Stimulated activated CD4-positive, alpha-beta T cell treated with anti-CD3 and anti-CD28 coated beads, Interleukin-2, amount 100 ng/mL, for 24 hours (primary cell): ENCODE data around the gene TRIP12.
"Not testable (repeated sequence)": the region's sequence is repeated elsewhere in the genome, so short reads cannot be mapped to it uniquely, and the experiment has no call there.

Source experiments
- DNase-seq, 2 donors: peaks; one replicate each; pipeline ENCODE4 v3.0.0-alpha.2; 2020

TRIP12 gene

DNA sequence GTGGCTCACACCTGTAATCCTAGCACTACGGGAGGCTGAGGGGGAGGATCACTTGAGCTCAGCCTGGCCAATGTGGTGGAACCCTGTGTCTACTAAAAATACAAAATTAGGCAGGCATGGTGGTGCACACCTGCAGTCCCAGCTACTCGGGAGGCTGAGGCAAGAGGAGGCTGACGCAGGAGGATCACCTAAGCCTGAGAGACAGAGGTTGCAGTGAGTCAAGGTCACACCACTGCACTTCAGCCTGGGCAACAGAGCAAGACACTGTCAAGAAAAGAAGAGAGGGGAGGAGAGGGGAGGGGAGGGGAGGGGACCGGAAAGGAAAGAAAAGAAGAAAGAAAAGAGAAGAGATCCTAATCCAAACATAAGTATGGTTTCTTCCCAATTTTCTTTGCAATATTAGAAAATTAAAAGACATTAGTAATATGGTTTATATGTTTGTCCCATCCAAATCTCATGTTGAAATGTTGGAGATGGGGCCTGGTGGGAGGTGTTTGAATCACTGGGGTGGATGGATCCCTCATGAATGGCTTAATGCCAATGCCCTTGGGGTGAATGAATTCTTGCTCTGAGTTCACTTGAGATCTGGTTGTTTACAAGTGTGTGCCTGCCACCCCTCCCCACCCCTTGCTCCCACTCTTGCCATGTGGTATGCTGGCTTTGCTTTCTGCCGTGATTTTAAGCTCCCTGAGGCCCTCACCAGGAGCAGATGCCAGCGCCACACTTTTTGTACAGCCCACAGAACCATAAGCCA is 50.7 kb downstream of the TRIP12 start:
- no peak for DNase-seq

- no peak for DNase-seq
Observed at GRCh38 chr2:229869226-229869625, 52.6 kb downstream of the TRIP12 start.

GRCh38 chr2:229868794-229869193 is 53.0 kb downstream of the TRIP12 start:
- DNase-seq, result no peak

- no peak for DNase-seq
Observed at GRCh38 chr2:229865033-229865432, 56.8 kb downstream of the TRIP12 start.

- no peak for DNase-seq
Observed at GRCh38 chr2:229861431-229861830, 60.4 kb downstream of the TRIP12 start.

- DNase-seq, result no peak
Observed at GRCh38 chr2:229860334-229860733, 61.5 kb downstream of the TRIP12 start.

DNA sequence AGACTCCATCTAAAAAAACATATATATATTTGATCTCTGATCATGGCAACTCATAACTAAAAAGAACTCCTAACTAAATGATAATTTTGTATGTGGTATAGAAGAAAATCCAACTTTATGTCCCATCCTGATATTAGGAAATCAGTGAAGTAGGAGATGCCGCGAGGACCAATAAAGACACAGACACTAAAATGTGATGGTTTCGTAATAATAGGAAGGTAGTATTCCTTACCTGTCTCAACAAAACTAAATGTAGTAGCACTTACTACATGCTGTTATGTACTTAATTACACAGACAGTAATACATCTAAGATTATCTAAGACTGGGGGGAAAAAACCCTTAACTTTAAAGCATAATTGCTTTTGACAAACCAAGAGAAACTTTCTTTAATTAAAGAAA is 63.5 kb downstream of the TRIP12 start:
- DNase-seq, result no peak

- DNase-seq, result no peak
Observed at GRCh38 chr2:229857634-229858033, 64.2 kb downstream of the TRIP12 start.

GRCh38 chr2:229856413-229856812 is 65.4 kb downstream of the TRIP12 start:
- no peak for DNase-seq

- no peak for DNase-seq
Observed at GRCh38 chr2:229855116-229855515, 66.7 kb downstream of the TRIP12 start.

DNA sequence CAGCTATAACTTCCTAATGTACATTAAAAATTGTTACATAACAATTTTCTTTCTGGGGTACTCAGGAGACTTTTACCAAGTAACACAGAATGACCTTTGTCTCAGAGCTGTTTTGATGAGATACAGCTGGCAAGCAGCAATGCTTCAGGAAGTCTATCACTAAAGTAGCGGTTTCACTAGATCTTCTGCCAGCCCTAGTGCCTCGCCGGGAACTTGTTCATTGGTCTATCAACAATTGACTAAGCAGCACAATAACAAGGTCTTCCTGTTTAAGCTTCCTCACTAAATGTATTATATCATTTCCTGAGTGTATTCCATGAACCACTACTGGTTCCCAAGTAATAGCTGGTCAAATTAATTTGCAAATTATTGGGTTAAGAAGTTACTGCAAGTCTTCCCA is 69.2 kb downstream of the TRIP12 start:
- DNase-seq, result peak; percentile 34 to 36

- no peak for DNase-seq
Observed at GRCh38 chr2:229851870-229852269, 69.9 kb downstream of the TRIP12 start.

DNA sequence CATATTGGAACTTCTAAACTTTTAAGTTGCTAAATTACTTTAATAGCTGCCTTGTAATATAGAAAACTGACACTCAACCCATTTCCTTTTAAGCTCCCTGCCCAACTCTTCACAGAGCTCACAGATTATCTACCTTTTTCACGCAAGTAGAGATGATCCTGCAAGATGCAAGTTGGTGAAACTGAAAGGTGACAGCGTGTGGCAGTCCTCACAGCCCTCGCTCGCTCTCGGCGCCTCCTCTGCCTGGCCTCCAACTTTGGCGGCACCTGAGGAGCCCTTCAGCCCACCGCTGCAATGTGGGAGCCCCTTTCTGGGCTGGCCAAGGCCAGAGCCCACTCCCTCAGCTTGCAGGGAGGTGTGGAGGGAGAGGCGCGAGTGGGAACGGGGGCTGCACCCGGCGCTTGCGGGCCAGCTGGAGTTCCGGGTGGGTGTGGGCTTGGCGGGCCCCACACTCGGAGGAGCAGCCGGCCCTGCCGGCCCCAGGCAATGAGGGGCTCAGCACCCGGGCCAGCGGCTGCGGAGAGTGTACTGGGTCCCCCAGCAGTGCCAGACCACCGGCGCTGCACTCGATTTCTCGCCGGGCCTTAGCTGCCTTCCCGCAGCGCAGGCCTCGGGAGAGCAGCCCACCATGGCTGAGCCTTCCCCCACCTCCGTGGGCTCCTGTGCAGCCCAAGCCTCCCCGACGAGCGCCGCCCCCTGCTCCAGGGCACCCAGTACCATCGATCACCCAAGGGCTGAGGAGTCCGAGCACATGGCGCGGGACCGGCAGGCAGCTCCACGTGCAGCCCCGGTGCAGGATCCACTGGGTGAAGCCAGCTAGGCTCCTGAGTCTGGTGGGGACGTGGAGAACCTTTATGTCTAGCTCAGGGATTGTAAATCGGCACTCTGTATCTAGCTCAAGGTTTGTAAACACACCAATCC is 71.2 kb downstream of the TRIP12 start:
- DNase-seq, result peak in 1 of 2 donors; percentile 25

GRCh38 chr2:229849073-229849472 is 72.7 kb downstream of the TRIP12 start:
- DNase-seq, result no peak

DNA sequence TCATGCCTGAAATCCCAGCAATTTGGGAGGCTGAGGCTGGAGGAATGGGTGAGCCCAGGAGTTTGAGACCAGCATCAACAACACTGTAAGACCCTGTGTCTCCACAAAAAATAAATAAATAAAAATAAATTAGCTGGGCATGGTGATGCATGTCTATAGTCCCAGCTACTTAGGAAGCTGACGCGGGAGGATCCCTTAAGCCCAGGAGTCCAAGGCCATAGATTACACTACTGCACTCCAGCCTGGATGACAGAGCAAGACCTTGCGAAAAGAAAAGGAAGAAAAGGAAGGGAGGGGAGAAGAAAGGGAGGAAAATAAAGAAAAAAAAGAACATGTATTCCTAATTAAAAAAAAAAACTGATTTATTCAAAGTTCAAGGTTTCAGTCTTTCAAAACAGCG is 78.2 kb downstream of the TRIP12 start:
- DNase-seq, result no peak

DNA sequence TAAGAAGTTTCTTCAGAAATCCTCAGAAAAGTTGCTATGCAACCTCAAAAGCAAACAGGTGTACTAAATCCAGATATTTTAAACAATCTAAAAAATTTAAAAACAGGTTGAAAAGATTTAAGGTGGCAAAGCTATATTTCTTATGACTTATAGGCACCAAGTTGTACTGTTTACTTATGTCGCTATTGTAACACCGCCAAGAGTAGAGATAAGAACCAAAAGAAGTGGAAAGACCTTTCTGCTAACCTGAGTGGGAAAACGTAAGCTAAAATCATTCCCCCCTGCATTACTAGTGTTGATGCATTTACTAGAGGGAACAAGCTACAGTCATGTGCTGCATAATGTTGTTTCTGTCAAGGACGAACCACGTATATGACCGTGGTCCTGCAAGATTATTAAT is 83.1 kb downstream of the TRIP12 start:
- DNase-seq, result no peak

GRCh38 chr2:229836847-229837246 is 85.0 kb downstream of the TRIP12 start:
- DNase-seq, result no peak

DNA sequence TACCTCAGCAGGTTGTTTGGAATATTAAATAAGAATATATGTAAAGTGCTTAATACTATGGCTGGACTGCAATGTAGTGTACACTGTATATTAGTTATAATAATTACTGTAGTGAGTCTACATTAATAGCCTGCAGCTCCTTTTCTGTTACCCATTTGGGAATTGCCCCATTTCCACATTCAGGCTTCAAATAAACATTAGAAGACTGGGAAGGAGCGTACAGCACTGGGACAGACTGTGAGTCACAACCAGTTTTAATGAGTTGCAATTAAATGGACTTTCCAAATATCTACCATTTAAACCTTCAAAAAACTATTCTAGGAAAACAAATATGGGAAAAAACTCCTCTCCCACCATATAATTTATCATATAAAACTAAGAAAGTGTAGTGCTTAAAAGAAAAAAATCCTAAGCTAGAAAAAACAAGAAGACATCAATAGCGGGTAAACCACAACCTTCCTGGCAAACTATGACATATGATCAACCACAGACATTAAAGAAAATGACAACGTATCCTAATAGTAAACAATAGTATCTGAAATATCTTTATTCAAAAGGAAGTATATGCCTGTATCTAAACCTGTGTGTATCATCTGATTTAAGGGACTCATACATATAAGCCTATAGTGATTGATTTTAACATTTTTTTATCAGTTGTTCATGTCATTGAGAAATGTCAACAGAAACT is 86.1 kb downstream of the TRIP12 start:
- DNase-seq, result no peak

GRCh38 chr2:229834368-229834767 is 87.4 kb downstream of the TRIP12 start:
- DNase-seq, result not testable (repeated sequence)

GRCh38 chr2:229832510-229832898 is 89.3 kb downstream of the TRIP12 start:
- no peak for DNase-seq

DNA sequence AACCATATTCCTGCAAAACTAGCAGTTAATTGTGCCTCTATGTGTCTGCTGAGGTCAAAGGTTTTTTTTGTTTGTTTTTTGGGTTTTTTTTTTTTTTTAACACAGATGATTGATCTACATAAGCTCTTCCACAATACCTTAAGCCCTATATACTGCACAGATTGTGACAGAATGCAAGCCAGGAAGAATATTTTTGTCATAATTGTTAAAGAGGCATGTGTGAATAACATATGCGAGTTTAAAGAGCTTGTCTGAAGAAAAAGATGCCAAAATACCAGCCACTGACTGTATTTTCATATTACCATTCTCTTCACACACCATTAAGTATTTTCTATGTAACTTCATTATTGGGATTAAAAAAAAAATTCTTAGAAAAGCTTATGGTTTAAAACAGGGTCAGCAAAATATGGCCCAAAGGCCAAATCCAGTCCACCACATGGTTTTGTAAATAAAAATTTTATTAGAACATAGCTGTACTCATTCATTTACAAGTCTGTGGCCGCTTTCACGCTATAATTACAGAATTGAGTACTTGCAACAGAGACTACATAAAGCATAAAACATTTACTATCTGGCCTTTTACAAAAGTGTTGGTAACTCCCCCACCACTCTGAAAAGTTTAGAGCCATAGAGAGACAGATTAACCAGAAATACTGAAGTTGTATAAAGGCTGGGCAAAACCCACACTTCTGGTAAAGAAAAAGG is 89.9 kb downstream of the TRIP12 start:
- DNase-seq, result no peak

DNA sequence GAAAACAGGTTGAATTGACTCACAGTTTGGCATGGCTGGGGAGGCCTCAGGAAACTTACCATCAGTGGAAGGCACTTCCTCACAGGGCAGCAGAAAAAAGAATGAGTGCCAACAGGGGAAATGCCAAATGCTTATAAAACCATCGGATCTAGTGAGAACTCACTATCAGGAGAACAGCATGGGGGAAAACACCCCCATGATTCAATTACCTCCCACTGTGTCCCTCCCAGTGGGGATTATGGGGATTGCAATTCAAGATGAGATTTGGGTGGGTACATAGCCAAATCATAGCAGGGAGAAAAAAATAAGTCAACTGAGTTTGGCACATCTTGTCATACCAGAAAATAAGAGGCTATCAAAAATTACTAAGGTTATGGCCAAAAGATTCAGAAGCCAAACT is 96.3 kb downstream of the TRIP12 start:
- no peak for DNase-seq

DNA sequence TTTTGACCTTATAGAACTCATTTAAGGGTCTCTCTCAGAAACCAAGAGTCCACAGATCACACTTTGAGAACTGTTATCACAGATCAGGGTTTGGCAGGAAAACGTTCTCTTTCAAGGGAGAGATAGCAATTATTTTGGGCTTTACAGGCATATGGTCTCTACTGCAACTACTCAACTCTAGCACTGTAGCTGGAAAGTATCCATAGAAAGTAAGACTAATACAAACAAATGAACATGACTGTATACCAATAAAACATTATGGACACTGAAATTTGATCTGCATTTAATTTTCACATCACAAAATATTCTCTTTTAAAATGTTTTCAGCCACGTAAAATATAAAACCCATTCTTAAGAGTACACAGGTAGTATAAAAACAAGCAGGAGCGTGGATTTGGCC is 100.5 kb downstream of the TRIP12 start:
- no peak for DNase-seq
